Measurements from ENCODE around the gene ACTBL2.

DNA sequence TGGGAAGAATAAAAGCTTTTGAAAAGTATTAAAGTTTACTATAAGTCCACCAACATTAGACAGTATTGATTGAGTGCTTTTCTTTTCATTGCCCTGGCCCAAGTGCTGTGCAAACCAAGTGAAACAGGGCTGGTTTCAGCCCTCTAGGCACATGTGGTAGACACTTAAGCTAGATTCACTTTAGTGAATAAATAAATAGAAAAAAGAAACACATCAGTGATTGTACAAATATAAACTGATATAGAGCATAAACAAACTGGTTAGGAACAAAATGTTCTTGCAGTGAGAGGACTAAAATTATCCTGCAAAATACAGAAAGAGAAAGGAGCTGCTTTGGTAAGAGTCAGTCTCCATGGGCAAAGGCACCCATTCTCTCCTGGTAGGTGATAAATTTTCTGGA is 29.7 kb downstream of the ACTBL2 start:
- TF ChIP-seq, protein P1, sequence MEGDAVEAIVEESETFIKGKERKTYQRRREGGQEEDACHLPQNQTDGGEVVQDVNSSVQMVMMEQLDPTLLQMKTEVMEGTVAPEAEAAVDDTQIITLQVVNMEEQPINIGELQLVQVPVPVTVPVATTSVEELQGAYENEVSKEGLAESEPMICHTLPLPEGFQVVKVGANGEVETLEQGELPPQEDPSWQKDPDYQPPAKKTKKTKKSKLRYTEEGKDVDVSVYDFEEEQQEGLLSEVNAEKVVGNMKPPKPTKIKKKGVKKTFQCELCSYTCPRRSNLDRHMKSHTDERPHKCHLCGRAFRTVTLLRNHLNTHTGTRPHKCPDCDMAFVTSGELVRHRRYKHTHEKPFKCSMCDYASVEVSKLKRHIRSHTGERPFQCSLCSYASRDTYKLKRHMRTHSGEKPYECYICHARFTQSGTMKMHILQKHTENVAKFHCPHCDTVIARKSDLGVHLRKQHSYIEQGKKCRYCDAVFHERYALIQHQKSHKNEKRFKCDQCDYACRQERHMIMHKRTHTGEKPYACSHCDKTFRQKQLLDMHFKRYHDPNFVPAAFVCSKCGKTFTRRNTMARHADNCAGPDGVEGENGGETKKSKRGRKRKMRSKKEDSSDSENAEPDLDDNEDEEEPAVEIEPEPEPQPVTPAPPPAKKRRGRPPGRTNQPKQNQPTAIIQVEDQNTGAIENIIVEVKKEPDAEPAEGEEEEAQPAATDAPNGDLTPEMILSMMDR (conservative IDR thresholded peaks at IDR 0.05 in 1 of 2, IDR thresholded peaks at IDR 0.05 in 1 of 2; ENCODE audit: low read depth in 1 of 2, low read length in 2 of 2): no peak
- TF ChIP-seq EZH2 (IDR thresholded peaks at IDR 0.05; ENCODE audit: low read length, missing control alignments): no peak

All from fibroblast of lung (primary cell).